HG02798 (cell line): ENCODE results near the gene RAB3GAP1.
A peak's percentile ranks its signal among the peaks of the same experiment; 100 is the strongest.

ENCODE experiments used
- ATAC-seq: cut with Tn5 transposase; IDR thresholded peaks from one replicate; pipeline ENCODE4 v1.9.1; 2021; ENCODE audit warnings: mild to moderate bottlenecking; ENCODE audit not compliant: unreplicated experiment, poor library complexity

RAB3GAP1 gene

DNA sequence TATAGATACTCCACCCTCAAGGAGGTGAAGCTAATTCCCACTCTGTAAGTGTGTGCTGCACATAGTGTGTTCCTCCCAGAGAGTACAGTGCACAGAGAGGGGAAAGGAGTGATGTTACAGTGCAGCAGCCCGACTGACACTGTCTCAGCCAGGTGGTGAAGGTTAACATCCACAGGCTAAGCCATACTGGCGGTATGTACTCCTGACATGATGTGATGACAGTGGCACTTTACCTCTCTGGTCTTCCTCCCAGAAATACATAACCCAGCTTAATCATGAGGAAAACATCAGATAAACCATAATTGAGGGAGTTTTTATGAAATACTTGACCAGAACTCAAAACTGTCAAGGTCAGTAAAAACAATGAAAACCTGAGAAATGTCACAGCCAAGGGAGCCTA, 107.1 kb downstream of the RAB3GAP1 start:
- ATAC-seq, result no peak

DNA sequence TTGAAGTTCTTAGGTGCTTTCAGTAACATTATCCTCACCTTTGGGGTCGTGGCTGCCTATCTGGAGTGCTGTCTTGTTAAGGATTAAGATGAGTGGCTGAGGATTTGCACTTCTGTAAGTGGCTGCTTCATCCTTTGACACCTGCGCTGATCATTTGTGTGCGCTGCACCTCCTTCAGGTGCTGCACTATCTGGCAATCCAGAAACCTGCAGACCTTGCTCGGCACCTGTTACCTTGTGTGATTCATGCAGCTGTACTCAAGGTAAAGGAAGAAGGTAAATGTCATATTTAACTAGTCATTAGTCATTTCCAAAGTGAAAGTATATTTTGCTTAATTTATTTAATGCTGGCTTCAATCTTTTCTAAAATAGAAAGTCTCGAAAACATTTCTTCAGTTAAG, 110.3 kb downstream of the RAB3GAP1 start:
- ATAC-seq, result peak; percentile 38

DNA sequence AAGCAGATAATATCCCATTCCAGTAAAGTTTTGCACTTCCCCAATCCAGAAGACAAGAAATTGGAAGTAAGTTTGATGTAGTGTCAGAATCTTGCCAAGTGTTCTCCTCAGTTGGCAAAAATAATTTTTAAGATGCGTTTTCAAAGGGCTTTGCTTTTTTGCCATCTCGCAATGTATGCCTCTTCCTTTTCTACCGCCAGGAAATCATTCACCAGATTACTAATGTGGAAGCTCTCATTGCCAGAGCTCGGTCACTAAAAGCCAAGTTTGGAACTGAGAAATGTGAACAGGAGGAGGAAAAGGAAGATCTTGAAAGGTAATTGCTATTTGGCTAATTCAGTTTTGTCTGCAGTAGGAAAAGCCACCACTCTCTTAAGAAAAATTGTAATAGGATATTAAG, 110.7 kb downstream of the RAB3GAP1 start:
- ATAC-seq, result no peak

DNA sequence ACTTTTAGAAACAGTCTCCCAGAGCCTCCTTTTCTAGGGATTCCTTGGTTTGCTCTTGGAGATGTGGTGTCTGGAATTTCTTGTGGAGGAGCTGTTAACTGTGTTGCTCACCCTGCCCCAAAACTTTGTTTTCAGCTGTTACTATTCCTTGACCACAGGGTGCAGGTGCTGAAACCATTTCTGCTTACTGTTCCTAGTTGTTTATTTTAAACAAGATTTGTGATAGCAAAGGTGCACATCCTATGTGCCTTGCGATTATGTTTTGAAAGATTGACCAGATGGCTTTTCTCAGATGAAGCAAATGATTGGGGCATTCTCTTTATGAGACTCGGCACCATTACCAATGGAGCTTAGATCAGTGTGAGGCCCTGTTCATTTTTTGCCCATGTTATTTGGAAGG, 111.2 kb downstream of the RAB3GAP1 start:
- ATAC-seq, result peak; percentile 77

DNA sequence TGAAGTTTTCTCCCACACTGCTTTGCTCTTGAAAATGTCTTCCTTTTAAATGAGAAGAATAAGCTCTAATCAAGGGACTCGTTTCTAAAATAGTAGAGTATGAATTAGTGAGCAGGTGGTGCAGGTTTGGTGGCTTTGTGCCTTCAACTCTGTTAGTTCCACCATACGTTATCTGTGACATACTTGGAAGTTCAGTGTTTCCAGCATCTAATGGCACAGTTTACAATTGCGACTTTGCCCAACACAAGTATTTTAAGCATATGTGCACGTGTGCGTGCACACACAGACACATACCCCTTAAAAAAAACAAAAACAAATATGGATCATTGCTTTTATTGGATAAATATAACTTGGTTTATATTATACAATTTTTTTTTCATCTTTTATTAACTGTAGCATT, 111.8 kb downstream of the RAB3GAP1 start:
- no peak for ATAC-seq

DNA sequence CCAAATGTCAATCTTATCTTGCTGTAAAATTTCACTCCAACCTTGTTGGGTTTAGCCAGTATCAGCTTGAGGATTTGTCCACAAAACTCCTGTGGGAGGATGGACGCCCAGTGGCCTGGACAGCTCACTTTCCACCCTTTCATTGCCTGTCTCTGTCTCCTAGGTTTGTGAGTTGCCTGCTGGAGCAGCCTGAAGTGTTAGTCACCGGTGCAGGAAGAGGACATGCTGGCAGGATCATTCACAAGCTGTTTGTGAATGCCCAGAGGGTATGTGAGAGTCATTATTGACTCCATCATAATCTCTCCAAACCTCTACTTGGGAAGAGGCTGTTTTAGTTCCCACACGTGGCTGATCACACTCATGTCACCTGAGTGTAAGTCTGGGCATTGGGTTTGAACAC, 112.3 kb downstream of the RAB3GAP1 start:
- ATAC-seq, result no peak

DNA sequence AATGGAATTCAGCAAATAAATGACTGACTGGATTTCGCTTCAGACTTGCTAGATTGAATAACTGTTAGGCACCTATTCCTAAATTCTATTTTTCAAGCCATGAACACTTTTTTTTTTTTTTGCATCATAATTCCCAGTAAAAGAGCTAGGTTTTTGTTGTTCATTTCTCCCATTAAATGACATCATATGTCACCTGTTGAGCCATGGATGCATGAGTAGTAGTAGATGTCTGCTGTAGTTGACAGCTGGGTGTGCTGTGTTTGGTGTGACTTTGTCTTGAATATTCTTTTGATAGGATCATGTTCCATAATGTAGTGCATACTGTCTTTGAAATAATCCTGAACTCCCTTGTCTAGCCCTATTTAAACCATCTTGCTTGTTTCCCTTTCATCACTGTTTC, 115.2 kb downstream of the RAB3GAP1 start:
- ATAC-seq, result no peak

DNA sequence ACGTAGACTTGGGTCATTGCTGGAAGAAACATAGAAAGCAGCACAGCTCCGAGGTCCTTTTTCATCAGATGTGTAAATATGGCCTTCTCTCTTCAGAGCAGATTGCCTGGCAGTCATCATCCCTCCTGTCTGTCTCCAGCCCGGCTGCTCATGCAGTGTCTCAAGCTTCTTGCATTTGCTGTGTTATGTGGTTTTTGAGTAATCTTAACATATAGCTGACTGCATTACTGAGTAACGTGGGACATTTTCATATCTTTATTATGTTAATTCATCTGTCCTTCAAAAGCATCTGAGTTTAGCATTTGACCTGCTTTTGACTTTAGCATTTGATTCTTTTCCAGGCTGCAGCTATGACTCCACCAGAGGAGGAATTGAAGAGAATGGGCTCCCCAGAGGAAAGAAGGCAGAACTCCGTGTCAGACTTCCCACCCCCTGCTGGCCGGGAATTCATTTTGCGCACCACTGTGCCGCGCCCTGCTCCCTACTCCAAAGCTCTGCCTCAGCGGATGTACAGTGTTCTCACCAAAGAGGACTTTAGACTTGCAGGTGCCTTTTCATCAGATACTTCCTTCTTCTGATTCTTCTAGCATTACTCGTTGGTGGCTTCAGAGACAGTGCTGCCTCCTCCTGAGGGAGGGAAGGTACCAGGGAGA, 116.2 kb downstream of the RAB3GAP1 start:
- ATAC-seq, result no peak

DNA sequence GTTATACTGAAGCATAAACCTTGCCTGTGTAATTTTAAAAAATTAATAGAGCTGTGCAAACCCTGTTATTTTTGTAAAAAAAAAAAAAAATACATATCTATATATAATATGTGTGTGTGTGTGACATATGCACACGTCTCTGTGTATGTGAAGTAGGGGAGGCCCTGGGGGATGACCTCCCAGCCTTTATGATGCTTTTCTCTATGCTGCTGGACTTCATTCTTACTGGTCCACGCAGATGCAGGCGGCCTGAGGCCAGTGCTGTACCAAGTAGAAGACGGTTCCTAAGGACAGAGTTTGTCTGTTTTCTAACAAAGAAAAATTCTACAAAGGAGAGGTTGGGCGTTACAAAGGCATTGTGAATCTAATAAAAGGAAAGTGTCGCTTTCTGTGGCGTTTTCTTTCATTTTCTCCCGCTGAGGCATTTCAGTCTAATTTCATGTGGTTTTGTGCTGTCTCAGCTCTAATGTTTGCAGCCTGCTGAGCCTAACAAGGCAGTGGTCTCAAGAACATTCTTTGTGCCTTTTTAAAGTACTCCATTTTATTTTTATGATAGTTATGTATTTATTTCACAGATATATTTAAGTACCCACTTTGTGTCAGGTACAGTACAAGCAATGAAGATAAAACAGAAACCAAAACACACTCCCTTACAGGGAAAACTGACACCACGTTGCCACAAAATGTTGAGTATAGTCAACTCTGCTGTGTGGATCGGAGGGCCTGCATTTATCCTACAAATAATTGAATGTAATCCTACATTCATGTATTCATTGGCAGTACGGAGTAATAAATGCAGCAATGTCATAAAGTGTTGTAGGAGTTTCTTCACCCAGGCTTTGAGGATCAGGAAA, 118.0 kb downstream of the RAB3GAP1 start:
- no peak for ATAC-seq

DNA sequence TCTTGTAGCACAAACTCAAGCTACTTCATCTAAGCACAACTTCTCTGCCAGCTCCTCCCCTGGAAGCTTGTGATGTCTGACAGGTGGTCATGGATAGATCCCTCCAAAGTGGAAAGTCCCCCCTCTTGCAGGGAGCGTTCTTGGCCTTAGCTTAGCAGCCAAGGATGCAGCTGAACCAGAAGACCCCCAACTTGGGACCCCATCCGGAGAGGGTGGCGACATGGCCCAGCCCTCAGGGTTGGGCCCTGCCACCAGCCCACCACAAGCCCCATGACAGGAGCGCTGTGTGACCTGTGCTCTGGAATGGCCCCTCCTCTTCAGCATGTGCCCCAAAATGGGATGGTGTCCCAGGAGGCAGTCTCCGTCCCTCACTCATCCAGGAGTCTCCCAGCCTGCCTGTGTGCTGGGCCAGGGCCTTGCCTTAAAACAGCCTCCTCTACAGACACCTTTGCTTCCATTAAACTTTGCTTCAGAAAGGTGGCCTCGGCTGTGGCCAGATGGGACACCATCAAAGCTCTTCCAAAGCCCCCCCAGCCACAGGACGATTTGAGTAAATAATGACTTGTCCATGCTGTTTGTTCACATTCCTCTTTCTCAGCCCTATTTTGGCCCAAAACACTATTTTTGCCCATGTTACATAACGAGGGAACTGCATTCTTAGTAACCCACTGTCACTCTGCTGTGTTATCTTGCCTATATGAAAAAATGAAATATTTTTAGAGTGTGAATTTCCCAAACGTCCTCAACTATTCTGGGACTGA, 122.1 kb downstream of the RAB3GAP1 start:
- ATAC-seq, result no peak

DNA sequence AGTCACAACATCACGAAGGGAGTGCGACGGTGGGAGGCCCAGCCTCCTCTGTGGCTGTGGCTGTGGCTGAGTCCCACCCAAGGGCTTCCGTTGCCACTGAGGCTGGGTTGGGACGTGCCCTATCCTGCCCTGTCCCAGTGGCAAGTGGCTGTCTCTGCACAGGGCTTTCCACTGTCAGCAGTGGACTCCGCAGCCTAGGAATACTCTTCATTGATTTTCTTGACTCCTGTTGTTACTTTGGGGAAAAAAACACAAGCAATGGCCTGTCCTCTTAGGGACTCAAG, 122.7 kb downstream of the RAB3GAP1 start:
- ATAC-seq, result no peak

DNA sequence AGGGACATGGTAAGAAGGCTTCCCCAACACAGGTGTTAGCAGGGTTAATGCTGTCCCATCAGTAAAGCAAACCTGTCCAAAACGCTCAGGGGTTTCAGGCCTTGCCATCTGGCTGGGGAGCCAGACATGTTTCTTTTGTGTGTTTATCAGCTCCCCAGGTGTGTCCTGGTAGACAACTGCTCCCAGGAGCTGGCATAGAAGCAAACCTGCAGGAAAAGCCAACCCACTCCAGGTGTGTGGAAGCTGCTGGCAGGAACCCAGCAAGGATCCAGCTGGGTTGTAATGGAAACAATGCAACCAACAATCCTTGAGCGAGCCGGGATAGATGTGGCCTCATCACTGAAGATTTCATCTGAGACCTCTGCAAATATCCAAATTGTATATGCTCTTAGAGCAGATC, 123.1 kb downstream of the RAB3GAP1 start:
- no peak for ATAC-seq

DNA sequence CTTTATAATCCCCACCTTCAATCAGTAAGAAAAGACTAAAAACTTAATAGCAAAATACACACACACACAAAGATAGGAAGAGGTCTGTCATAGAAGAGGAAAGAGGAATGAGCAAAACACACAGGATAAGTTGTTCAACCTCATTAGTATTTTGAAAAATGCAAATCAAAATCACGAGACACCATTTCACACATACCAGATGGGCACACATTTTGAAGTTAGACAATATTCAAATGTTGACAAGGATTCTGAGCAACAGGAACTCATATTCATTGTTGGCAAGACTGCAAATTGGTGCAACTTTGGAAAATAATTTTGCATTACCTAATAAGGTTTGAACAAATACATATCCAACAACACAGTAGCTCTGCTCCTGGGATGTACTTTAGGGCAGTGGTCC, 127.6 kb downstream of the RAB3GAP1 start:
- no peak for ATAC-seq

DNA sequence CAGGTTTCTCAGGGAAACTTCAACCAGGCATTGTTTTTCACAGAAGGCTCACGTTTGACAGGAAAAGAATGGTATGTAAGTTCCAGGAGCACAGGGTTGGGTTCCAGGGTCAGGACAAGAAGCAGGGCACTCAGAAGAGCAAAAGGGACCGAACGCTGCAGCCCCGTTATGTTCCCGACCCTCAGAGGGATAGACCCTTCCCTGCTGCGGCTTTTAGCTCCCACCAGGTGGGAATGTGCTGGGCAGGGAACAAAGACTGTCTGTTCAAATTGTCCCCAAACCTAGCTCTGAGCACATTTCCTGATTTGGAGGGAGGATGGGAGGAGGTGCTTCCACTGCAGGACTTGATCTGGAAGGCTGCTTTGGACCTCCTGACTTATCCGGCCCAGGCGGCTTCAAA, 130.1 kb downstream of the RAB3GAP1 start:
- no peak for ATAC-seq

DNA sequence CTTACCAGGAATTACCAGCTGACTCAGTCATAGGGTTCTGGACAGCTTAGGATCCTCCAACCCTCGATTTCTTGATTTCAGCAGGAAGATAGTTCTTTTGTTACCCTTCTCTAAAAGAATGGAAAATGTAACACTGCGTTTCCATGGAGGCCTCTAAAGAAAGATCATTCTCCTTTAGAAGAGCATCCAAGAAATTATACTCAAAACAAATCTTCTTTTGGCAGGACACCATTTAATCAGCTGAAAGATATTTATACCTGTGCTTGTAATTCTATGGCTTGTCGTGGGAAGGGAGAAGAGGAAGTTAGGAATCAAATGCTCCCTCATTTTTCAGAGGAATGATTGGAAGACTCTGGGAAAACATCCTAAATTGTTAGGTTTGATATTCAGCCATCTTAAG, 130.5 kb downstream of the RAB3GAP1 start:
- no peak for ATAC-seq

DNA sequence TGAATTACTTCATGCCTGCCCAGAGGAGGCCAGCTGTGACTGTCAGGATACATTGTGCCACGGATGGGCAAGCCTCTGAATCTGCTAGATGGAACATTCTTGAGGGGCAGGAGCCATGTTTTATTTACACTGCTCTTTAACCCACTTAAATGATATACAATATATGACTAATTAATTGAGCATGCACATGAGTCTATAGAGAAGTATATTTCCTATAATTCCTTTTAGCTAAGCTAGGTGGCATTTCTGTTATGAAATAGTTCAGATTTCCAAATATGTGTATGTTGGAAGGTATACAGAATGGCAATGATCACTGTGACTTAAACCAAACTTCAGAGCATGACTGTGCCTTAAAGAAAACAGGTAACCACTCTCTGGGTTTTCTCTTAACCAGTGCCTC, 131.7 kb downstream of the RAB3GAP1 start:
- ATAC-seq, result no peak

DNA sequence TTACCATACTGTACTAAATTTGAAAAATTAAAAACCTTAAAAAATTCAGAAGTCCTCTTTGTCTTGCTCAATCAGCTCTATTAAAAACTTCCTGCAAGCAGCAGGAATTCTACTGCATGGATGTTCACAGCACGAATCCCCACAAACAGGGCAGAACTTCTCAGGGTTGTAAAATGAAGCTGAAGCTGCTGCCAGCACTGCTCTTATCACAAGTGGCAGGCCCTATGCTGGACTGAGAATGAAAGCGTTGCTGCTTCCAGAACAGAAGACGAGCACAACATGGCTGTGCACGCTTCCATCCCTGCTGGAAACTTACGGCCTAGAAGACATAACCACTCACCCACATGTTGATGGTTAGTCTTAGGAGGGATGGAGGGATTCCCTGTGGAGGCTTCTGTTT, 134.0 kb downstream of the RAB3GAP1 start:
- no peak for ATAC-seq

DNA sequence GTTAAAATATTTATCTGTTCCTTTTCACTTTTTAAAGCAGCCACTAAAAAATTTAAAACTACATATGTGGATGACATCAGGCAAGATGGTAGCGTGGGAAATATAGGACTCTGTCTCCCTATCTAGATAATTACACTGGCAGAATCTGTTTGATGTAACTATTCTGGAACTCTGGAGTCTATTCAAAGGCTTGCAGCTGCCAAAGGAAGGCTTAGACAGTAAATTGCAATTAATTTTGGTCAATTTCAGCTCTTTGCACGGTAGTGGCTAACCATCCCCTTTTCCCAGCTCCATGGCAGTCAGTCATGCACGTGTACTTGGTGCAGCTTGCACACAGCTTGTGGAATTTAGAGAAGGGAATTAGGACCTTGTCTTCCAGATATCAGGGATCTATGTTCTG, 135.2 kb downstream of the RAB3GAP1 start:
- no peak for ATAC-seq

DNA sequence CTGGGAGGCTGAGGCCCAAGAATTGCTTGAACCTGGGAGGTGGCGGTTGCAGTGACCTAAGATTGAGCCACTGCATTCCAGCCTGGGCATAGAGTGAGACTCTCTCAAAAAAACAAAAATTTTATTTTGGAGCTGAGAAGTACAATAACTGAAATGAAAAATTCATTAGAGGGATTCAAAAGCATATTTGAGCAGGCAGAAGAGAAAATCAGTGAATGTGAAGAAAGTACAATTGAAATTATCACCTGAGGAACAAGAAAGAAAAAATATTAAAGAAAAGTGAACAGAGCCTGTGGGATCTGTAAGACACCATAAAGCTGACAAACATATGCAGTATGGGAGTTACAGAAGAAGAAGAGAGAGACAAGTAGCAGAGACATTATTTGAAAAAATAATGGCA, 137.1 kb downstream of the RAB3GAP1 start:
- ATAC-seq, result no peak

DNA sequence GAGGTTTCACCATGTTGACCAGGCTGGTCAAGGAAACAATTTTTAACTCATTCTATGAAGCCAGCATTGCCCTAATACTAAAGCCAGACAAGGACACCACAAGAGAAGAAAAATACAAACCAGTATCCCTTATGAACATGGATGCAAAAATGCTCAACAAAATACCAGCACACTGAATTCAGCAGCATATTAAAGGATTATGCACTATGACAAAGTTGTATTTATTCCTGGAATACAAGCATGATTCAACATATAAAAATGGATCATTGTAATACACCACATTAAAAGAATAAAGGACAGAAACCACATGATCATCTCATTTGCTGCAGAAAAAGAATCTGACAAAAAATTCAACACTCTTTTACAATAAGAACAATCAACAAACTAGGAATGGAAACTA, 138.7 kb downstream of the RAB3GAP1 start:
- ATAC-seq, result no peak

DNA sequence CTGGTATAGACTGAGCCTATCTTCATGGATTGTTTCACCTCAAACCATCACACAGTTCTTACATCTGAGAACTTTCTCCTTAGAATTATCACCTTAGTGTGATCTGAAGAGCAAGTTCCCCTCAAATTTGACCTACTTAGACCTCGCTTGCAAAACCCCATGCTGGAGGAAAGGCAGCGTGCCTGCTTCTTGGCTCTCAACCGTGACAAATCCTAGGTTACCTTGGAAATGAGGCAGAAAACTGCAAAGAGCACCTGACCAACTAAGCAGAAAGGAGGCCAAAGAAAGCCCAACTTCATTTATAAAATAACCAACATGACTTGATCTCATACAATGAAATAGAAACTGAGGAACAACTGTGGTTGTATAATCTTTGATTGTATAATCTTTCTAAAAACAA, 146.4 kb downstream of the RAB3GAP1 start:
- no peak for ATAC-seq

DNA sequence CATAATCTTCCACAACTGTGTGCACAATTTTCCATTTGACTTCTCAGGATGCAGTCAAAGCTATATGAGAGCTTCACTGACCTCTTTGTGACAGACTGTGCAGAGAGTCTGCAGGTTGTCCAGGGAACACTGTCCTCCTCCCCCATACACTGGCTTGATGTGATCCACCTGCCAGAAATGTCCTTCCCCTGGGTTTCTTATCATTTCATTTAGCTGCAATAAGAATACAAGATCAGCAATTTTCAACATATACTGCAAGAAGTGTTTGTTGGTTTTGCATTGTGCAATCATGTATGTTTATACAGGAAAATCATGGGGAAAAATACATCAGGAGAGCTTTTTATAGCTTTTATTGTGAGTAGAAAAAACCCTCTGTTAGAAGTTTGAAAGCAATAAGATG, 150.7 kb downstream of the RAB3GAP1 start:
- ATAC-seq, result no peak
